GM21529 (cell line): ENCODE measurements around the gene ABCC5.
"Not testable (repeated sequence)": the region's sequence is repeated elsewhere in the genome, so short reads cannot be mapped to it uniquely, and the experiment has no call there.

Experiments used
- ATAC-seq: cut with Tn5 transposase; IDR thresholded peaks from one replicate; pipeline ENCODE4 v1.9.1; 2021; ENCODE audit not compliant: unreplicated experiment

The ABCC5 gene

GRCh38 chr3:184016811-184017671 lies 643 bp downstream of the ABCC5 start:
- peak; percentile 78 for ATAC-seq

- ATAC-seq: no peak
Observed at GRCh38 chr3:184016169-184016570, 1.5 kb downstream of the ABCC5 start.

DNA sequence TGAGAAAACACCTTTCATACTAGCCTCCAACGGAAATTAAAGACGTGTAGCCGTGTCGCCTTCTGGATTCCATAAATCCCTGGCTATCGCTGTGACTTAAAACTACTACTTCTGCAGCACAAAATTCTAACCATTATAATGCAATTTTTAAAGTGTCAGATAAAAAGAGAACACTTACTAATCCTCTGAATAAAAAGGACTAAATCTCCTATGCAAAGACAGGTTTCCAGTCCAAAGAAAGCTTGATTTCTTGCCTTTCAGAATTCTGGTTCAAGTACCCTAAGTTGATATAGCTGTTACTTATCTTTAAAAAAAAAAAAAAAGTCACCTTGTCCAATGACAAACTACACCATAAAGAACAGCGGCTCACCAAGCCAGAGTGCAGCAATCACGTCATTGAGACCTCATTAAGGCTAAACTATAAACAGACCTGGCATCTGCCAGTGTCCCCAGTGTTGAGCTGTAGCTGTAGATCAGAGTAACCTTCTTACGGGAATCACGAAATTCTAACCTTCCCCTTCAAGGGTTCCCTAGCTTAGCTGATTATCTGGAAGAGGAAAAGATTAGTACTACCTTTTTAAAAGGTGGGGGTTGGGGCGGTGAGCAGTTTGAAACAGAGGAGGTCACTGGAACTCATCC lies 2.2 kb downstream of the ABCC5 start:
- ATAC-seq: no peak

DNA sequence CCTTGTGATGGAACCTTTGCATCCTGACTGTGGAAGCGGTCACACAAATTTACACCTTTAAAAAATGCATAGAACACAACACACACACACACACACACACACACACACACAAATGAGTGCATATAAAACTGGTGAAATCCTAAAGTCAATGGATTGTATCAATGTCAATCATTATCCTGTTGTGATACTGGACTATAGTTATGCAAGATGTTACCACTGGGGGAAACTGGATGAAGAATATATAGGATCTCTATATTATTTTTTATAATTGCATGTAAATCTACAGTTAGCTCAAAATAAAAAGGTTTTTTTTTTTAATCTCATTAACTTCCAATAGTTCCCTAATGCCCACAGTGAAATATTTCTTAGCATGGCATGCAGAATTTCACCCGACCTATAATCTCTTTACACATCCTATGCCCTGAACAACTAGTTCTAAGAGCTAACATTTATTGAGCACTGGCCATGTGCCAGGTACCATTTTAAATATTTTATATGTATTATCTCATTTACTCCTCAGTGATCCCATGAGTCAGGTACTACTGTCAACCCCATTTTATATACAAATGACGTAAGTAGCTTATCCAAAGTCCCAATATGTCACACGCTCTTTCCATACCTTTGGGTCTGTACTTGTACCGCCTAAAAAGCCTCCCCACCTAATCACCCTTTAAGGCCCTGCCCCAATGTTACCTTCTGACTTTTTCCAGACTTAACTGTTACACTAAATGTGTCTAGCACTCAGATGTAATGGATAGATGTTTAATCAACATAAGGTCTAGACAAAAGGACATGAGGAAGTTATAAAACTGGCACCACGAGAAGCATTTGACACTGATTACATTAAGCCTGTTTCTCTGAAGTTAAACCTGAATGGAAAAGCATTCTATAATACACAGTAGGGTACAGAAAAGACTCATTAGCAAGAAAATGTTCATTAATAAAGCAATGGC lies 5.5 kb downstream of the ABCC5 start:
- no peak for ATAC-seq

GRCh38 chr3:184011230-184011876 lies 6.3 kb downstream of the ABCC5 start:
- no peak for ATAC-seq

DNA sequence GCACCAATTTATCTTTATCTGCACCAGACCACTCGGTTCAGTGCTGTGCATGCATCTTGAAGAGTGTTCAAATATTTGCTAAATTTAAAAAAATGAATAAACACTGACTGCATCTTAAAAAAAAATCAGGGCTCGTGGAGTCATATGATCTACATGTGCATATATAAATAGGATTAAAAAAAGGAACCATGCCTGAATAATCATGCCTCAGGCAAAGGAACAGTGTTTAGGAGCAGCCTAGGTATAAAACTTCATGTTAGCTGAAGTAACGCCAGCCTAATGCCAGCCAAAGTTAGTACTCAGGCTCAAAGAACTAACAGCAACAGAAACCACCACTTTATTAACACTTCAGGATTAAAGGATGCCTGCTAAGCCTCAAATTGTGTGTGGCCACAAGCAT lies 9.5 kb downstream of the ABCC5 start:
- no peak for ATAC-seq

GRCh38 chr3:184007143-184007813 lies 10.4 kb downstream of the ABCC5 start:
- ATAC-seq: not testable (repeated sequence)

DNA sequence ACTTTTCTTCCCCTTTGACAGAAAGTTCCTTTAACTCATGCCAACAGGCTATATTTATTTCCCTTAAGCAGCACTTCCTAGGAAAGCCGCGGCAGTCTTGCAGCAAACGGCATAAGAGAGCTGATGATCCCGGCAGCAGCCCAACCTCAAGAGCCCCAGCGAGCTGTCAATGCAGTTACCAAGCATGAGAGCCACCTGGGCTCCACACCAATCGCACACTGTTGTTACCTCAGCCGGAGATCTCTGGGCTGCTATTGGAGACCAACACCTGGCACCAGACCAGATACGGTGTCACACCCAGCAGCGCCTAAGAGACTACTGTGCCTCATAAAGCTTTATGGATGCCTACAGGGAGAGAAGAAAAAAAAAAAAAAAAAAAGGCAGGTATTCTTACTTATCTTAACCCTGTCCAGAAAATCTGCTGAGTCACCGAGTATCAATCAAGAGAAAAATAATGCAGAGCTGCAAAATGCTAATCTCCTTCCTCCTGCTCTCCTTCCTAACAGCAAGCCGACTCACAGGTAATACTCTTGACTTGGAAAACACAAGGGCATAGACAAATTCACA lies 11.7 kb downstream of the ABCC5 start:
- peak; percentile 75 for ATAC-seq

DNA sequence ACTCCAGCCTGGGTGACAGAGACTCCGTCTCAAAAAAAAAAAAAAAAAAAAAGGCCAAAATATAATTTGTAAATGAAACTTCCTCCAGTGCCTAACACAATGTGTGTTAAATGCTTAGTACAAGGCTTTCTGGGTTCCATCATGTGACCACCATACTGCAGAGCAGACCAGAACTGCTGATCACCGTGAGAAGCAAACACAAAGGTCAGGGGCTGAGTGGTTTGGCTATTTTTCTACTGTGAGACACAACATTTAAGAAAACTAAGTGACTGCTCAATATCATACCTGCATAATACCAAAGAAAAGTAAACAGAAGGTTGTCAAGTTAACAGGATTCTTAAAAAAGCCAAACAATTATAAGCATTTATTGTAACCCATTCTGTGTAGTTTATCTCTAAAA lies 13.2 kb downstream of the ABCC5 start:
- no peak for ATAC-seq

DNA sequence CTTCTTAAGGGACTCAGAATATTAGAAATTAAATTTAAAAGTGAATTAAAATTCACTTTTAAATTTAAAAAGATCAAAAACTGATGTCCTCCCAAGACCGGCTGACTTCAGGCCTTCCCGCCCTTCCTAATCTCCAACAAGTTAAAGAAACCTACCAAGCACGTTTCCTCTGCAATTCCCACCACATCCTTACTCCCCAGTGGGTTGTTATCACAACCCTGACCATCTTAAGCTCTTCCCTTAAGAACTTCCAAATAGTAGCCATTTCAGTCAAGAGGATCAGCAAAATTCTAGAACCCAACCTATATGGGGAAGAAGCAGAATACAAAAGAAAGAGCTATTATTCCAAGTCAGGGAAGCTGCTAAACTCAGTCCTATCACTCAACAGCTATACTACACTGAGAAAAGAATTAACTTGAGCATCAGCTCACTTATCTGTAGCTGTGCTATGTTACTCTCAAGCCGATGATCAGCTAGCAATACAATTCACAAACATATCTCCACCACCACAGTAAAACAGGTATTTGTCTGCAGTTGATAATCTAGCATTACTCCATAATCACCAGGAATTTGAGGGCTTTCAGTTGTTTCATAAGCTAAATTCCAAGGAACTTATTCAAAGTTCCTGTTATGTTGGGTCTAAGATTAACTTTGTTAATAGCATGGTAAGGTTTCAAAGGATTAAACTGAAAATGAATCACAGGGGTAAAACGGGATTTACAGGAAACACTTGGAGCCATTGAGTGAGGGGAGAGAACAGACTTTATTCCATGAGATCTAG lies 14.3 kb downstream of the ABCC5 start:
- no peak for ATAC-seq

DNA sequence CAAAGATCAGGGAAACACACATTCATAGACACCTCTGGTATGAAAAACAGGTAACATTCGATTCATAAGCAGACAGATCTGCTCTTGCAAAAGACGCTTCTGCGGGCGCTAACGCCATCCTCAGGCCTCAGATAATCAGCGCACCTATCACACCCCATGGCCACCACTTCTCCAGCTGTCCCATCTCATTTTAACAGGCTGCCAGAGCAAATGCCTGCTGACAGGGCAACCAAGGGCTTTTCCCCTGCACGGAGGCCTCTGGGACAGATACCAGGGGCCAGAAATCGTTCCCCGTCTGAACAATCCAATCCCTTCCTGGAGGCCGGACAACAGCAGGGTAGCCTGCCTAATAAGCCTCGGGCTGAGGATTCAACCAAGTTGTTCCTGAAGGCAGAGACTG lies 15.2 kb downstream of the ABCC5 start:
- ATAC-seq: no peak

- ATAC-seq: no peak
Observed at GRCh38 chr3:184001761-184002160, 15.9 kb downstream of the ABCC5 start.

- ATAC-seq: no peak
Observed at GRCh38 chr3:183991403-183991802, 26.3 kb downstream of the ABCC5 start.

GRCh38 chr3:183988216-183988790 lies 29.4 kb downstream of the ABCC5 start:
- ATAC-seq: no peak

- no peak for ATAC-seq
Observed at GRCh38 chr3:183987000-183987600, 30.6 kb downstream of the ABCC5 start.

GRCh38 chr3:183984749-183985729 lies 32.6 kb downstream of the ABCC5 start:
- no peak for ATAC-seq

- no peak for ATAC-seq
Observed at GRCh38 chr3:183984127-183984740, 33.5 kb downstream of the ABCC5 start.
